SIG-M5 treated with dmso at 0.1 percent for 504 hours (cell line): ENCODE data around the gene CYP27C1.
A peak's percentile ranks its signal among the peaks of the same experiment; 100 is the strongest.
"Not testable (repeated sequence)": the region's sequence is repeated elsewhere in the genome, so short reads cannot be mapped to it uniquely, and the experiment has no call there.

Source experiments
- DNase-seq: peaks from one replicate; lab custom pipeline; 2025; ENCODE audit not compliant: unreplicated experiment; lab: John Stamatoyannopoulos, UW

CYP27C1 gene

DNA sequence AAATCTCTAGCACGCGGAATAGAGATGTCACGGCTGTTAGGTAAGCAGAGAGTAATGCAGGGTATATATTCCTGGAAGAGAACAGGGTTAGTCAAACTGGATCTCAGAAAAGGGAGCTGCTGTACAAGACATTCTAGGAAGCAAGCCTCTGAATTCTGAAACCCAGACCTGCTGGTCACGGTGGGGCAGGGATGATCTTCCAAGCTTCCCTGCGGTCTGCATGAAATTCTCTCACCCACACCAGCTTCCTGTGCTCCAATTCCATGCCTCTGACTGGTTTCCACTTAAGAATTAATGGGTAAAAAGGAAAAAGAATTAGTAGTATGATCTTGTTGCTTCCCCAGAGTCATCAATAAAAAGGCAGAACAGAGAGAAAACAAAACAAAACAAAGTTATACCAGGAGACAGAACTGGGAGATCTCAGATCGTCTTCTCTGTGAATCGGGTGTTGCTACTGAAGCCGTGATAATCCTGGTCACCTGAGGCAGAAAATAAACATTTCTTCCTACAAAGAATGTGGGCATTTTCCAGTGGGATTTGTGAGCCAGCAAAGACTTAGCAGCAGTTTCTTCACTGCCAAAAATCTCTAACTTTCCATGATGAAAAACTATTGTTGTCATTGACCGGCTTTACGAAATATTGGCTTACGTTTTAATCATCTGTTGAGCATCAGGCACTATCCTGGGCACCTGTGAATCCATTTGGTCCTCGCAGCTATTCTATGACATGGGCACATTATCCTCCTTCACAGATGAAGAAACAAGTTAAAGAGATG lies 5.3 kb upstream of the CYP27C1 start:
- no peak for DNase-seq

DNA sequence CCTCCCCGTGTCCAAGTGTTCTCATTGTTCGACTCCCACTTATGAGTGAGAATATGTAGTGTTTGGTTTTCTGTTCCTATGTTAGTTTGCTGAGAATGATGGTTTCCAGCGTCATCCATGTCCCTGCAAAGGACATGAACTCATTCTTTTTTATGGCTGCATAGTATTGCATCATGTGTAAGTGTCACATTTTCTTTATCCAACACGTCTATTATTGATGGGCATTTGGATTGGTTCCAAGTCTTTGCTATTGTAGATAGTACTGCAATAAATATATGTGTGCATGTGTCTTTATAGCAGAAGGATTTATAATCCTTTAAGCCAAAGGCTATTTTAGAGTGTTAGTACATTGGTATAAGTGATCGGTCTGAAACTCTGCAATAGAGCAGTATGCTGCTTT lies 4.0 kb upstream of the CYP27C1 start:
- DNase-seq = not testable (repeated sequence)

DNA sequence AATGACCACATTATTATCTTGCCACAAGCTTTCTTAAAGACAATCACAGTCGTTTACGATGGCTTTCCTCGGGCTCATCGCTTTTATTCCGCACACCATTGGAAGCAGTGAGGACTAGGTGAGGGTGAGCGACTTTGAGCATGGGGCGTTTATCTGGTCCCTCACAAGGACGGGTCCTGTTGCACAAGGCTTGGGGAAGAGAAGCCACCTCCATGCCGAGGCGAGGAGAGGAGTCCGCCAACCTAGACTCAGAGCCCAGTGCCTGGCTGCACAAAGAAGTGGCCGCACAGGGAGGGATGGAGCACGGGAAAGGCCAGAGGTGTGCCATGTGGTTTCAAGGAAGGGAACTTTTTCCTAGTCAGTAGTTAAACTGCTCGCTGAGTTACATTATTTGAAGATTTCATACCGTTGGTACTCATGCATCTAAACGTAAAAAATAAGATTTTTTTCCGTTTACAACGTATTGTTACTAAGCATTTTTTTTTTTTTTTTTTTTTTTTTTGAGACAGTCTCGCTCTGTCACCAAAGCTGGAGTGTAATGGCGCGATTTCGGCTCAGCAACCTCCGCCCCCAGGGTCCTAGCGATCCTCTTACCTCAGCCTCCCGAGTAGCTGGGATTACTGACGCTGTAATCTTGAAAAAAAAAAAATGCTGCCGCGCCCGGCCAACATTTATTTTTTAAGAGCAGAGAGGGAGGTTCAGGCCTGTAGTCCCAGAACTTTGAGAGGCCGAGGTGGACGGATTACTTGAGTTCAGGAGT lies 849 bp upstream of the CYP27C1 start:
- DNase-seq = no peak

DNA sequence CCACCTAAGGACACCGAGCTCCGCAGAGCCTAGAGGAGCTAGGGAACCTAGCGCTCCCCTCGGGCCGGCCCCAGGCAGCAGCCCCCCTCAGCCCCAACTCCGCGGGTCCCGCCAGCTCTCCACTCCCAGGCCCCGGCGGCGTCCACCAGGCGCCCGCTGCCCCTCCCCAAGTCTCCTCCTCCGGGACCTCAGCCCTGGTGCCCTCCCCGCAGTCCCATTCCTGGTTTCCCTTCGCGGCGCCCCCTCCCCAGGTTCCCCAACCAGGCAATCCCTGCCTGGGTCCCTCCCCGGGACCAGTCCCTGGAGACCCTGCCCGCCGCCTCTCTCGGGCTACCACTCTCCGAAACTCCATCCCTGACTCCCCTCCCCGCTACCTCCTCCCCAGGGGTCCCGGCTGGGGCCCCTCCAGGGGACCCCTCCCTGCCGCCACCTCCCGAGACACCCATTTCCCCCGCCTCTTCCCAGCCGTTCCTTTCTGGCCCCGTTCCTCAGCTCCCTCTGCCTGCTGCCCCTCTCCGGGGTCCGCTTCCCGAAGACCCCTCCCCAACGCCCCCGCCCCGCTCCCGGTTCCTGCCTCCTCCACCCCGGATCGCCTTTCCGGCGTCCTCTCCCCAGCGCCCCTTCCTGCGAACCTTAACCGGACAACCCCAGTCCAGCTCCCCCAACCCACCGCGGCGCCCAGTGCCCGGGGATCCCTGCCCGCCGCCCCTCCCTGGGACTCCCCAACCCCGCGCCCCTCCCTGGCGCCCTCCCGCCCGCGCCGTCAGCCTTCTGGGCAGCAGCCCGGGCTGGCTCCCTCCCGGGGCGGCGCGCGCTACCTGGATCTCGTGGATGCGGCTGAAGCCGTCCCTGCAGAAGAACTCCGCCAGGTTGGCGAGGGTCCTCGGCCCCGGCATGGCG lies 678 bp downstream of the CYP27C1 start:
- no peak for DNase-seq

DNA sequence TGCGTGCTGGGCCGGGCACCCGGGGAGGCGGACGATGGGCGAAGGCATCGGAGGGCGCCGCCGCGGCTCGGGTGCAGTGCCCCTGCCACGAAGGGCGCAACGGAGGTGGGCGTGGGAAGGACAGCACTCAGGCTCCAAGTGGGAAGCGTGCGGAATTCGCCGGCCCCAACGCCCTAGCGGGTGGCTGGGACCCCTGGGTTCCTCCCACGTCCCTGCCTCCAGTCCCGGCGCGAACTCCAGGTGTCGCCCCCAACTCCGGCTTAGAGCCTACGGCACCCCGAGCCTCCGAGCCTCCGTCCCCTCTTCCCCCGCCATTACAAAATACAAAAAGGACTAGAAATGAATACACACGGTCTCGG lies 1.3 kb downstream of the CYP27C1 start:
- DNase-seq = no peak

DNA sequence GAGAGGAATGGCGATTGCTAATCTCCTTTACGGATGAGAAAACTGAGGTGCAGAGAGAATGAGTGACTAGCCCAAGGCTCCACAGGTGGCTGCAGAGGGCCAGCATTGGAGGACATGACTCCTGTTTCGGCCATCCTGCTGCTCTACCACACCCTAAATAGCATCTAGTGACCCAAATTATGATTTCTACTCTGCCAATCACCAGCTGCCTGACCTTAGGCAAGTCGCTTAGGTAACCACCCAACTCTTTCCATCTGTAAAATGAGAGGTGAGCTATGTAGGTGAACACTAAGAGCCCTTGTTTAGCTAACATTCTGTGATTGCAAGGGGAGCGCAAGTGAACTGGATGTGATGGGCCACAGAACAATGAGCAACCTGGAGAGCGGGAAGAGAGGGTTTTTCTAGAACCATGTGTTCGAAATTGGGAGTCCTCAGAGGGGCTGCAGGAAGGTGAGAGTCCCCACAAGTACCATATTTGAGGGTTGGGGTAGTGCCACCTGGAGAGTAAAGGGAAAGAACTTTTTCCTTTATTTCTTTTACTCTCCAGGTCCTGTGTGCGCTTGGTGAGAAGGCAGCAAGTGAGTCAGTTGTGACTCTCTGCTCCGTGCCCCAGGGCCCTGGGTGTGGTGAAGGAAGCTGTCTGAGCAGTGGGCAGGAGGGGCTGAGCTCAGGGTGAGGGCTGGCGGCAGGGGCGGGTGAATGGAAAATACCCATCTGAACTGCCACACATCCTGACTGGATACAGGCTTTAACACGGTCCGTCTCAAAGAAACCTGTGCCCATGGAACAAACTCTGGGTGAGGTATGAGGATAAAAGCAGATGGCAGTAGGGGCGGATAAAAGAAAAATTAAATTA lies 2.4 kb downstream of the CYP27C1 start:
- DNase-seq = peak; percentile 40

DNA sequence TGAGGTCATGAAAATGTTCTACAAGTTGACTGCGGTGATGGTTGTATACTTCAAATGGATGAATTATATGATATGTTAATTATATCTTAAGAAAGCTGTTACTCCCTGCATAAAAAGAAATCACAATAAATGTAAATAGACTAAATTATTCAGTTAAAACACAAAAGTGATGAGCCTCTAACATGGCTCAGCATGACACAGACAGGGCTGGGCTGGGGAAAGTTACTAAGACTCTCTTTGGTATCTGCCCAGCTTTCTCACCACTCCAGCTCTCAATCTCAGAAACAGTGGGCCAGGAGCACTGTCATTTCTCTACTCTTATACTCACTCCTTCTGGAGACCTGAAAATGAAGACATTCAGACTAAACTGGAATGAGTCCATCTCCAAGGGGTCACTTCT lies 3.5 kb downstream of the CYP27C1 start:
- no peak for DNase-seq

DNA sequence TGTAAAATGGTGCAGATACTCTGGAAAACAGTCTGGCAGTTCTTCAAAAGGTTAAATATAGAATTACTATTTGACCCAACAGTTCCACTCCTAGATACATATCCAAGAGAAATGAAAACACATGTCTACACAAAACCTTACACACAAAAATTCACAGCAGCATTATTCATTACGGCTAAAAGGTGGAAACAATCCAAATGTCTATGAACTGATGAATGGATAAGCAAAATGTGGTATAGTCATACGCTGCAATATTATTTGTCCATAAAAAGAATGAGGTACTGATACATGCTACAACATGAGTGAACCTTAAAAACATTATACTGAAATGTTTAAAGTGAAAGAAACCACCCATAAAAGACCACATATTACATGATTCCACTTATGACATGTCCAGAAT lies 4.0 kb downstream of the CYP27C1 start:
- no peak for DNase-seq

DNA sequence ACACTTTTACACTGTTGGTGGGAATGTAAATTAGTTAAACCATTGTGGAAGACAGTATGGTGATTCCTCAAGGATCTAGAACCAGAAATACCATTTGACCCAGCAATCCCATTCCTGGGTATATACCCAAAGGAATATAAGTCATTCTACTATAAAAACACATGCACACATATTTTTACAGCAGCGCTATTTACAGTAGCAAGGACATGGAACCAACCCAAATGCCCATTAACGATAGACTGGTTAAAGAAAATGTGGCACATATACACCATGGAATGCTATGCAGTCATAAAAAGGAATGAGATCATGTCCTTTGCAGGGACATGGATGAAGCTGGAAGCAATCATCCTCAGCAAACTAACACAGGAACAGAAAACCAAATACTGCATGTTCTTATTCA lies 5.9 kb downstream of the CYP27C1 start:
- not testable (repeated sequence) for DNase-seq

DNA sequence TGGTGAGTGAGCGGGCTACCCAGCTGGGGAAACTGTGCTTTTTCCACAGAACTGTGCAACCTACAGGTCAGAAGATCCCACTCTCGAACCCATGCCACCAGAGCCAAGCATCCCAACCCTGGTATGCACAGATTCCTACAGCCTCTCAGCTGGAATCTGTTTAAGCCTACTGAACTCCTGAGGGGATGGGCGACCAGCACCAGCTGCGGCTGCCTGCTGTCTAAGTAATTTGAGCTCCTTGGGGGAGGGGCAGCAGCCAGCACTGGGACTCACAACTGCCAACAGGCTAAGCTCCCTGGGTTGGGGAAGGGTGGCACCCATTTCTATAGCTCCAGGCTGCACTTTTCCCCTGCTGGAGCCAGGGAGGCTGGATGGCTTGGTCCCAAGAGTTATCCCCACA lies 11.8 kb downstream of the CYP27C1 start:
- no peak for DNase-seq

DNA sequence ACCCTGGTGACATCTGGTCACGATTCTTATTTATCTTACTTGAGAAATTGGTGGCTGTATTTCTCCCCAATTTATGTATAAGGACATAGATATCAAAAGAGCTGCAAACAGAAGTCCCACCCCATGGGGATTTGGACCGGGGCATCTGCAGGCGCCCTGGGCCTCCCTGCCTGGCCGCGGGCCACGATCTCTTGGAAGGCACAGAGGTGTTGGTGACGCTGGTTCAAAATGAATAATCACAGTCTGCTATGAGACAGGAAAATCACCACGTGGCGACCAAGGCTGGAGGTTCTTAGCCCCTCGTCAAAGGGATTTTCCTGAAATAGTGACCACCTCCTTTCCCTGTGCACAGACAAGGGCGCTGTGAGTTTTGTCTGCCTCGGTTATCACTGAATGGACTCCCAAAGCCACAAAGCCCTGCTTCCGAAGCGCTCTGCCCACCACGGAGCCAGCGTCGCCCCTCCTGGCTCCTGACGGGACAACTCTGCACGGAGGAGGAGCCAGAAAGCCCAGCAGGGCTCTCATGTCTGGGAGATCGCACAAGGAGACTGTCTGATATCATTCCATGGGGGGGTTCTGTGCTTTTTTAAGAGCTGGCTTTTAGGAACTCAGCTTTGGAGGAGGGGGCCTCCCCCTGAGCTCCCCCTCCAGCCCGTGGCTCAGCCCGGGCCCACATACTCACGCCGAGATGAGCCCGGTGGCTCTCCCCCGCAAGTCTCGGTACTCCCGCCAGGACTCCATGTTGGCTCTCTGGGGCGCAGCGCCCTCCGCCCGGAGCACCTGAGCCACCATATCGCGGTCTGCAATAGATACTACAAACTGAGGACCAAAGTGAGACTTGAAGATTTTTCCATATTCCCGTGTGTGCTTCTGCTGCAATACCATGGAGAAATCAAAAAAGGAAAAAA lies 14.6 kb downstream of the CYP27C1 start:
- DNase-seq = no peak

DNA sequence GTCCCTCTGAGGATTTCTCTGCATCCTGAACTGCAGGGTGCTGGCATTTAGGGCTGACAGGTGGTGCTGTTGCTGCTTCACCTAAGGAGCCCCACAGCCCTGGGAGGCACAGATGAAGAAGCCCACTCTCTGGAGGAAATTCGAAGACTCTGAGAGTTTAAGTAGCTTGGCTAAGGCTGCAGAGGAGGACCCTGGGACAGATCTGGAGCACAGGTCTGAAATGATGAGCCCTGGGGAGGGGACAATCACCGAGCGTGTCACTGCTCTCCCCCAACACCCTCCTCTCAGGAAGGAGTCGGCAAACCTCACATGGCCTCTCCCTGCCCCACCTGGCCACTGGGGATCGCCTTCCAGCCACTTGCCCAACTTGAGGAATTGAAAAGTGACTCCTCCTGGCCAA lies 18.6 kb downstream of the CYP27C1 start:
- DNase-seq = no peak

DNA sequence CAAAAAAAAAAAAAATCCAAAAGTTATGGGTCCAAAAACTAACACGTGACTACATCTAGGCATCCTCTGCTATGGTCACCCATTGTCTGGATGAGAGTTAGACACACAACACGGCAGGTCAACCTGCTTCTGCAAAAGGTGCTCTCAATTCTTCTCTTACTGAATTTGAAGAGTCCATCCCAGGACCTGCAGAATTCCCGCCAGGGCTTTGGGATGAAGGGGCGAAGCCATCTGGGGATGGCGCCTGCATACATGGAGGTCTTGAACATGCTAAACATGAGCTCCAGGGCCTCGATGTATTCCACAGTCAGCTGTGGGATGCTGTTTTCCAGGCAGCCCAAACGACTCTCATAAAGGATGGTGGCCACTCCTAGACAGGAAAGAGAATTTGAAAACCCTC lies 19.1 kb downstream of the CYP27C1 start:
- DNase-seq = no peak

DNA sequence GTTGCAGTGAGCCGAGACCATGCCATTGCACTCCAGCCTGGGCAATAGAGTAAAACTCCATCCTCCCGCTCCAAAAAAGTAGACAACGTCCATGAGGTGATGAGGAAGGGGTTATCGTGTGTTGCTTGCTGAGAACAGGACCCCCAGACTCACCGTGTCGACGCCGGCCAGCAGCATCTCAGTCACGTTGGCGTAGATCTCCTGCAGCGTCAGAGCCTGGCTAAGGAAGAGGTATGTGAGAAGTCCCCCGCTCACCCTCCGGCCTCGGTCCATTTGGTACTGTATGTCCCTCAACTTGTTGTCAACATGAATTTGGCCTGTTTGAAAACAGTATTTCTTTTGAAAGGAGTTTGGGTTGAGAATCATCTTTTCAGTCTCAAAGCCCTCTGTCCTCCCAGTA lies 20.9 kb downstream of the CYP27C1 start:
- DNase-seq = no peak

DNA sequence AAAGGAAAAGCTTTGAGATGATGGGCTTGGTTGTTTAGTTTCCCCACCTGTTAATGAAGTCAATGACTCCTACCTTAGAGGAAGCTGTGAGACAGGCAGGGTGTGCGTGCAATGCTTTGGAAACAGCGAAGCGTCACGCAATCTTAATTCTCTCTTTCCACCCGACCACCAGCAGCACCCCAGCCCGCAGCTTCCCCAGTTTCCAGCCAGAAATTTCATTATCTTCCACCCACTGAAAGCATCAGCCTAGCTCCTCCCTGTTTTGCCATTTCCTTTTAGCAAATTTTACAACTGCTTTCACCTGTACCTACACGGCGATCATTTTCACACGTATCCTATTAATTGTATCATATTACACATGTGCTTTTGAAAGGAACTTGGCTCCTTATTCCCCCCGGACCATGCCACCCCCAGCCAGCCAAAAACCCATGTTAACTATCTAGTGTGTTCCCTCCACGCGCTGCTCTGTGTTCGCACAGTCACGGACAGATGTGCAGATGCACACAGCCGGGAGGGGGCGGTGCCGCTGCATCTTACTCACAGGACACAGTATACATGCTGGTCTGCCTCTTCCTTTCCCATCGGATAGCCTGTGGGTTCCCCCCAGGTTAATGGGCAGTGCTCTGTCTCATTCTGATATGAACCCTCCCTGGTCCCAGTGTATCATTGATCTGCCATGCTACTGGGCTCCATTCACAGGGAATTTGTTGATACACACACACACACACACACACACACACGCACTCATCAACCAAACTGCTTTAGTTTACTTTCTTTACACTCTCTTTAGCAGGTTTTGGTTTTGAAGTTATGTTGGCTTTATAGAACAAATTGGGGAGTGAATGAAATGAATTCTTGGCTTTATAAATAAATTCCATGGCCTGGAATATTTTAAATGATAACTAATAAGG lies 22.4 kb downstream of the CYP27C1 start:
- peak; percentile 48 for DNase-seq

DNA sequence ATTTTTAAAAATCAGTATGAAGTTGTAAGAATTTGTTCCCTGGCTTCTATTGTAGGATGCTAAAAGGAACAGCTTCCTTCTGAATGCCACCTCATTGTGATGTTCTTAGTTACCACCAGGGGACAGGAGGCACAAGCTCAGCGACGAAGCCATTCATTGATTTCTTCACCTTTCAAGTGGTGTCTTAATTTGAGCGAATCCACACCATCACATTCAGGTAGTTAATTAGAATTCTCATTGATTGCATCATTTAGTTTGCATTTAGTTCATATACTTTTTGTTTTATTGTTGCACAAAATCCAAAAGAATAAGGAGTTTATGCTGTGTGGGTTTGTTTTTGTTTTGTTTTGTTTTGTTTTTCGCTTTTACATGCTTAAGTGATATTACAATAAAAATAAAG lies 23.1 kb downstream of the CYP27C1 start:
- DNase-seq = peak; percentile 50

DNA sequence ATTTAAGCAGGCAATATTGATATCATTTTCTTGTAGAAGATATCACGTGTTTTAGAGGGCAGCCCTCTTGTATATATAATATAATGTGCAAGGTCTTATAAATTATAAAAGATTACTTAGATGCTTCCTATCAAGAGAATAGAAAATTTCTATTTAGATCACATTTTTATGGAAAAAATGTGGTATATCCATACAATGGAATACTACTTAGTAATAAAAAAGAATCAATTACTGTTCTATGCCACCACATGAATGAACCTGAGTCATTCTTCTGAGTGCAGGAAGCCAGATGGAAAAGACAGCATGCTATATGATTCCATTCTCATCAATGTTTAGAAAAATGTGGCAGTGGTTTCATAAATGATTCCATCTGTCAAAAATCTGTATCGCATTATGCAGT lies 23.6 kb downstream of the CYP27C1 start:
- no peak for DNase-seq
